Parathyroid adenoma (tissue), 2 donors: ENCODE results near the gene CXorf58.
A peak's percentile ranks its signal among the peaks of the same experiment; 100 is the strongest.

Experiments used
- H2AFZ ChIP-seq: fragments of 300-600 bp; sonication (generic); one replicate; pipeline ENCODE4 v1.7.0; 2017; ENCODE audit warnings: antibody characterized with exemption, mild to moderate bottlenecking
- H3K27ac ChIP-seq: fragments of 300-600 bp; sonication (generic); one replicate; pipeline ENCODE4 v1.7.0; 2017
- H3K27me3 ChIP-seq: fragments of 300-600 bp; sonication (generic); one replicate; pipeline ENCODE4 v1.7.0; 2017; ENCODE audit warnings: low read length; ENCODE audit not compliant: control insufficient read depth, insufficient read depth
- H3K36me3 ChIP-seq: fragments of 300-600 bp; sonication (generic); one replicate; pipeline ENCODE4 v1.7.0; 2017; ENCODE audit warnings: low read length; ENCODE audit not compliant: control insufficient read depth, insufficient read depth
- H3K4me1 ChIP-seq: fragments of 300-600 bp; sonication (generic); one replicate; pipeline ENCODE4 v1.7.0; 2017; ENCODE audit warnings: control low read depth
- H3K4me2 ChIP-seq: fragments of 300-600 bp; sonication (generic); one replicate; pipeline ENCODE4 v1.7.0; 2017; ENCODE audit warnings: low read length
- H3K4me3 ChIP-seq: fragments of 300-600 bp; sonication (generic); one replicate; pipeline ENCODE4 v1.7.0; 2017; ENCODE audit warnings: low read depth, low read length
- H3K79me2 ChIP-seq: fragments of 300-600 bp; sonication (generic); one replicate; pipeline ENCODE4 v1.7.0; 2017; ENCODE audit warnings: control low read depth
- H3K9ac ChIP-seq: fragments of 300-600 bp; sonication (generic); one replicate; pipeline ENCODE4 v1.7.0; 2017; ENCODE audit warnings: mild to moderate bottlenecking
- H3K9me3 ChIP-seq: fragments of 300-600 bp; sonication (generic); one replicate; pipeline ENCODE4 v1.7.0; 2017; ENCODE audit warnings: low read length; ENCODE audit not compliant: control insufficient read depth
- CTCF ChIP-seq: fragments of 300-600 bp; sonication (generic); IDR thresholded peaks from one replicate; pipeline ENCODE4 v1.7.0; 2017; ENCODE audit warnings: antibody characterized with exemption, mild to moderate bottlenecking
- donor health status: primary hyperparathyroidism.

Gene CXorf58

GRCh38 chrX:23952391-23952790 is 44.6 kb downstream of the CXorf58 start:
- Histone ChIP-seq H3K4me3 (no peak overlapping the region), H3K27ac (no peak overlapping the region)

GRCh38 chrX:23952984-23953907 is 45.4 kb downstream of the CXorf58 start:
- Histone ChIP-seq H3K4me3 (no peak overlapping the region), H3K27me3 (no peaks in the 10 kb centered on the region), H3K27ac (no peak overlapping the region), H3K36me3 (no peaks in the 10 kb centered on the region), H3K4me2 (no peak overlapping the region), H3K9ac (no peak overlapping the region), H3K79me2 (no peaks in the 10 kb centered on the region), H3K4me1 (no peaks in the 10 kb centered on the region), H2AFZ (peak overlapping the region; percentile 33), H3K9me3 (no peaks in the 10 kb centered on the region)
- no peak for TF ChIP-seq CTCF

More at GRCh38 chrX:23952391-23952790, 44.6 kb downstream of the CXorf58 start:
- Histone ChIP-seq H3K27me3 (no peaks in the 10 kb centered on the region), H3K4me2 (no peak overlapping the region), H3K36me3 (no peaks in the 10 kb centered on the region), H2AFZ (no peak overlapping the region), H3K4me1 (no peaks in the 10 kb centered on the region), H3K9me3 (no peaks in the 10 kb centered on the region), H3K79me2 (no peaks in the 10 kb centered on the region), H3K9ac (no peak overlapping the region)
- TF ChIP-seq CTCF = no peak

DNA sequence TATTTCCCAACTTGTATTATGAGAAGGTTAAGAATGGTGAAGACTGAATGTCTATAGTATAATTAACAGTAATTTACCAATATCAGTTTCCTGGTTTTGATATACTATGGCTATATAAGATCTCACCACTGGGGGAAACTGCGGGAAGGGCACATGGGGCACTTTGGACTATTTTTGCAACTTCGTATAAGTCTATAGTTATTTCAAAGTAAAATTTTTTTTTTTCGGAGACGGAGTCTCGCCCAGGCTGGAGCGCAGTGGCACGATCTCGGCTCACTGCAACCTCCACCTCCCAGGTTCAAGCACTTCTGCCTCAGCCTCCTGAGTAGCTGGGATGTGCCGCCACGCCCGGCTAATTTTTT is 46.1 kb downstream of the CXorf58 start:
- Histone ChIP-seq H3K9me3 (no peaks in the 10 kb centered on the region), H3K4me3 (no peak overlapping the region), H3K27me3 (no peaks in the 10 kb centered on the region), H3K27ac (no peak overlapping the region), H3K4me2 (no peak overlapping the region), H3K36me3 (no peaks in the 10 kb centered on the region), H2AFZ (no peak overlapping the region), H3K79me2 (no peaks in the 10 kb centered on the region), H3K4me1 (no peaks in the 10 kb centered on the region), H3K9ac (no peak overlapping the region)
- TF ChIP-seq CTCF = no peak

- no peaks in the 10 kb centered on the region for H3K27me3 ChIP-seq
- H3K36me3 ChIP-seq = no peaks in the 10 kb centered on the region
- no peak overlapping the region for H2AFZ ChIP-seq
- no peak overlapping the region for H3K4me3 ChIP-seq
- TF ChIP-seq CTCF = no peak
- H3K4me1 ChIP-seq = no peaks in the 10 kb centered on the region
- H3K4me2 ChIP-seq = no peak overlapping the region
- no peak overlapping the region for H3K9ac ChIP-seq
- H3K27ac ChIP-seq = no peak overlapping the region
- H3K79me2 ChIP-seq = no peaks in the 10 kb centered on the region
- H3K9me3 ChIP-seq = no peaks in the 10 kb centered on the region
Observed at GRCh38 chrX:23954396-23954795, 46.6 kb downstream of the CXorf58 start.

GRCh38 chrX:23959781-23960180 is 52.0 kb downstream of the CXorf58 start:
- Histone ChIP-seq H3K4me3 (no peak overlapping the region), H3K4me1 (no peaks in the 10 kb centered on the region), H3K79me2 (no peaks in the 10 kb centered on the region), H3K36me3 (no peaks in the 10 kb centered on the region), H3K9ac (no peak overlapping the region), H3K27me3 (no peaks in the 10 kb centered on the region), H2AFZ (no peak overlapping the region), H3K4me2 (no peak overlapping the region), H3K9me3 (no peaks in the 10 kb centered on the region), H3K27ac (no peak overlapping the region)
- no peak for TF ChIP-seq CTCF
